Uterus (tissue), 2 donors: Measurements from ENCODE around the gene FNDC11.

Experiments
- CTCF ChIP-seq, 4 experiments: fragments of 200-600 bp in 2 of 4; fragments of 450-650 bp in 2 of 4; sonication (generic) in 2 of 4; IDR thresholded peaks; one replicate each; pipeline ENCODE4 v1.5.1; 2016 to 2019; ENCODE audit warnings: antibody characterized with exemption in 4 of 4, mild to moderate bottlenecking in 2 of 4, moderate library complexity in 1 of 4
- POLR2A ChIP-seq, 2 donors: fragments of 450-650 bp; IDR thresholded peaks; one replicate each; pipeline ENCODE4 v1.6.1; 2016; ENCODE audit warnings: antibody characterized with exemption in 2 of 2, mild to moderate bottlenecking in 1 of 2, moderate library complexity in 1 of 2

- TF ChIP-seq CTCF (IDR thresholded peaks at IDR 0.05), result no peak
- TF ChIP-seq POLR2A (IDR thresholded peaks at IDR 0.05), result no peak
Measured at GRCh38 chr20:63598479-63599395, 44.8 kb downstream of the FNDC11 start.
